ENCODE results near the gene MIPOL1. TPM values are rescaled to one million over a fixed set of nuclear protein-coding genes. Genes with fewer than 3 reads are reported as not detected.
A peak's percentile ranks its signal among the peaks of the same experiment; 100 is the strongest.

The MIPOL1 gene
- total RNA-seq, 1 donor from 2014 or later: 6.9 TPM

- DNase-seq (ENCODE audit: low read depth in 2 of 2): peak; percentile 63 to 64
Observed at GRCh38 chr14:37232907-37233481, 35.3 kb downstream of the MIPOL1 start.

GRCh38 chr14:37234222-37234621 is 36.5 kb downstream of the MIPOL1 start:
- no peak for DNase-seq (ENCODE audit: low read depth in 2 of 2)

GRCh38 chr14:37236044-37236443 is 38.3 kb downstream of the MIPOL1 start:
- peak in 1 of 2 donors; percentile 8 for DNase-seq (ENCODE audit: low read depth in 2 of 2)

- DNase-seq (ENCODE audit: low read depth in 2 of 2): no peak
Observed at GRCh38 chr14:37237094-37237493, 39.4 kb downstream of the MIPOL1 start.

GRCh38 chr14:37237735-37238200 is 40.0 kb downstream of the MIPOL1 start:
- no peak for DNase-seq (ENCODE audit: low read depth in 2 of 2)

GRCh38 chr14:37241198-37241597 is 43.5 kb downstream of the MIPOL1 start:
- DNase-seq (ENCODE audit: low read depth in 2 of 2): no peak

GRCh38 chr14:37246427-37246829 is 48.7 kb downstream of the MIPOL1 start:
- peak; percentile 65 to 71 for DNase-seq (ENCODE audit: low read depth in 2 of 2)

- no peak for DNase-seq (ENCODE audit: low read depth in 2 of 2)
Observed at GRCh38 chr14:37247791-37248461, 50.2 kb downstream of the MIPOL1 start.

- no peak for DNase-seq (ENCODE audit: low read depth in 2 of 2)
Observed at GRCh38 chr14:37251775-37252174, 54.0 kb downstream of the MIPOL1 start.

GRCh38 chr14:37252434-37252833 is 54.7 kb downstream of the MIPOL1 start:
- no peak for DNase-seq (ENCODE audit: low read depth in 2 of 2)

GRCh38 chr14:37253905-37254304 is 56.2 kb downstream of the MIPOL1 start:
- peak in 1 of 2 donors; percentile 86 for DNase-seq (ENCODE audit: low read depth in 2 of 2)

- DNase-seq (ENCODE audit: low read depth in 2 of 2): no peak
Observed at GRCh38 chr14:37254411-37254947, 56.7 kb downstream of the MIPOL1 start.

- no peak for DNase-seq (ENCODE audit: low read depth in 2 of 2)
Observed at GRCh38 chr14:37257501-37258070, 59.8 kb downstream of the MIPOL1 start.

- DNase-seq (ENCODE audit: low read depth in 2 of 2): no peak
Observed at GRCh38 chr14:37262649-37263048, 64.9 kb downstream of the MIPOL1 start.

GRCh38 chr14:37263656-37264236 is 66.0 kb downstream of the MIPOL1 start:
- DNase-seq (ENCODE audit: low read depth in 2 of 2): no peak

GRCh38 chr14:37268788-37269187 is 71.1 kb downstream of the MIPOL1 start:
- DNase-seq (ENCODE audit: low read depth in 2 of 2): no peak

GRCh38 chr14:37270629-37271028 is 72.9 kb downstream of the MIPOL1 start:
- peak in 1 of 2 donors; percentile 56 for DNase-seq (ENCODE audit: low read depth in 2 of 2)

GRCh38 chr14:37272569-37272968 is 74.8 kb downstream of the MIPOL1 start:
- no peak for DNase-seq (ENCODE audit: low read depth in 2 of 2)

GRCh38 chr14:37274652-37275051 is 76.9 kb downstream of the MIPOL1 start:
- DNase-seq (ENCODE audit: low read depth in 2 of 2): no peak

- no peak for DNase-seq (ENCODE audit: low read depth in 2 of 2)
Observed at GRCh38 chr14:37275963-37276362, 78.2 kb downstream of the MIPOL1 start.

- DNase-seq (ENCODE audit: low read depth in 2 of 2): no peak
Observed at GRCh38 chr14:37278636-37279538, 81.2 kb downstream of the MIPOL1 start.
